K562 (cell line): Measurements from ENCODE around the gene CLN5.

ENCODE experiments used
- CAMTA2 ChIP-seq: fragments of 250-450 bp; sonication (Bioruptor Pico); conservative IDR thresholded peaks from 2 replicates; pipeline ENCODE4 v1.5.1; 2022
- CXXC5 ChIP-seq: fragments of 250-450 bp; sonication (Bioruptor Pico); IDR thresholded peaks from 2 replicates; pipeline ENCODE4 v1.8.0; 2022; ENCODE audit warnings: inconsistent platforms, mild to moderate bottlenecking, moderate library complexity
- E2F8 ChIP-seq: fragments of 450-650 bp; IDR thresholded peaks from 2 replicates; pipeline ENCODE4 v1.7.1; 2018; ENCODE audit warnings: mild to moderate bottlenecking, low read depth; ENCODE audit not compliant: partially characterized antibody
- EZH2 ChIP-seq: IDR thresholded peaks from 2 replicates; pipeline ENCODE4 v1.6.1; 2012; ENCODE audit warnings: low read depth, mild to moderate bottlenecking, inconsistent platforms, low read length, borderline replicate concordance
- NFIC ChIP-seq: fragments of 450-650 bp; IDR thresholded peaks from 2 replicates; pipeline ENCODE4 v1.6.1; 2017; ENCODE audit warnings: mild to moderate bottlenecking, inconsistent platforms
- TF ChIP-seq, protein P1 (sequence below): sonication (generic); formaldehyde crosslinking; IDR thresholded peaks from 2 replicates; pipeline ENCODE4 v1.8.1; 2023; ENCODE audit warnings: mild to moderate bottlenecking, missing genetic modification reagents

GRCh38 chr13:77048681-77049080, 56.8 kb downstream of the CLN5 start:
- TF ChIP-seq, protein P1, sequence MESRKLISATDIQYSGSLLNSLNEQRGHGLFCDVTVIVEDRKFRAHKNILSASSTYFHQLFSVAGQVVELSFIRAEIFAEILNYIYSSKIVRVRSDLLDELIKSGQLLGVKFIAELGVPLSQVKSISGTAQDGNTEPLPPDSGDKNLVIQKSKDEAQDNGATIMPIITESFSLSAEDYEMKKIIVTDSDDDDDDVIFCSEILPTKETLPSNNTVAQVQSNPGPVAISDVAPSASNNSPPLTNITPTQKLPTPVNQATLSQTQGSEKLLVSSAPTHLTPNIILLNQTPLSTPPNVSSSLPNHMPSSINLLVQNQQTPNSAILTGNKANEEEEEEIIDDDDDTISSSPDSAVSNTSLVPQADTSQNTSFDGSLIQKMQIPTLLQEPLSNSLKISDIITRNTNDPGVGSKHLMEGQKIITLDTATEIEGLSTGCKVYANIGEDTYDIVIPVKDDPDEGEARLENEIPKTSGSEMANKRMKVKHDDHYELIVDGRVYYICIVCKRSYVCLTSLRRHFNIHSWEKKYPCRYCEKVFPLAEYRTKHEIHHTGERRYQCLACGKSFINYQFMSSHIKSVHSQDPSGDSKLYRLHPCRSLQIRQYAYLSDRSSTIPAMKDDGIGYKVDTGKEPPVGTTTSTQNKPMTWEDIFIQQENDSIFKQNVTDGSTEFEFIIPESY = no peak
- TF ChIP-seq CXXC5 (no peak), NFIC (no peak), E2F8 (no peak), CAMTA2 (CRISPR knock-in tag) (no peak), EZH2 (no peak)
